Measurements from ENCODE around the gene DDX46. TPM values are rescaled to one million over a fixed set of nuclear protein-coding genes. Genes with fewer than 3 reads are reported as not detected.
"Not testable (repeated sequence)": the region's sequence is repeated elsewhere in the genome, so short reads cannot be mapped to it uniquely, and the experiment has no call there.

DDX46 gene
- total RNA-seq, 1 experiment from 2014 or later: 28.0 TPM

DNA sequence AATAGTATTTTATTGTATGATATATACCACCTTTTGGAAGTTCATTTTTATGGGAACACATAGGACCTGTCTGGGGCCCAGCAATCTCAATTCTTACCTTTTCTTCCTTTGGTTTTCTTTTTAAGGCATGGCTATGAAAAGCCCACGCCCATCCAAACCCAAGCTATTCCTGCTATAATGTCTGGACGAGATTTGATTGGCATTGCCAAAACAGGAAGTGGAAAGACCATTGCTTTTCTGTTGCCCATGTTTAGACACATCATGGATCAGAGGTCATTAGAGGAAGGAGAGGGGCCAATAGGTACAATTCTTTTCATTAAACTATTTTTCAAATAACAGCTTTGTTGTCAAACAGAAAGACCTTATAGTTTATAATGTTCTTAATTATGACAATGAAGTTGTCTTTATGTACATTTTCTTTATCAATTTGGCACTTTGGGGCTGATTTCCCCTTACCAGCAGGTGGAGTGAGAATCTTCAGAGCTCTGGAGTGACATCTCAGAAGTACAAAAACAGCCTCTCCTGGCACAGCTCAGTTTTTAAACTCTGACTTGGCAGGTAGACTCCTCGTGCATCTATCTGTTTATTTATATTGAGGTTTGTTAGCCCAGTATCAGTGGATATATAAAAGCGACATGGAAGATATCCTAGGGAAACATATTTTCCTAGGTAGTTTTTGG is 25.8 kb downstream of the DDX46 start:
- DNase-seq (ENCODE audit: low read depth): no peak

DNA sequence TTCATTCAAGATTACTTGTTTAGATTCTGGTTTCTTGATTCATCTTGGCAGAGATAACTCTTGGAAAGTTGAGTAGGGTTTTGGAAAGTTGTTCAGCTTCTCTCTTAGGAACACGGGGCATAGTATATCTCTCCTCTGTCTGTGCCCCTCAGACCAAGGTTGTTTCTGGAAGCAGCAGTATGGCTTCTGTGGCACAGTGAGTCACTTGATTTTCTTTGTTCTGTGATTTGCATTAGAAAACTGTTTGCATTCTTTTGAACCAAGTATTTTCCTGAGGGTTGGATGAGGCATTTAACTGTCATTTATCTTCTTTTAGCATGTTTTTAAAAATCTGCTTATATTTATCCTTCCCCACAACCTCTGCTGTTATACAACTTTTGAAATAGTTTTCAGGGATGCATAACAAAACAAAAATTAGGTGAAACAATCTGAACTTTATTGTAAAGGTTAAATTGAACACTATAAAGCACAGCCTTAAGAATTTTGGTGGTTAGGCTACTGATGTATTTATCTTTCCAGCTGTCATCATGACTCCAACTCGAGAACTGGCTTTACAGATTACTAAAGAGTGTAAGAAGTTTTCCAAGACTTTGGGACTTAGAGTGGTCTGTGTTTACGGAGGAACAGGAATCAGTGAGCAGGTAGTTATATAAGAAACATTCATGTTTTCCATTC is 26.5 kb downstream of the DDX46 start:
- peak; percentile 9 for DNase-seq (ENCODE audit: low read depth)

GRCh38 chr5:134787692-134788091 is 29.1 kb downstream of the DDX46 start:
- no peak for DNase-seq (ENCODE audit: low read depth)

GRCh38 chr5:134791580-134791979 is 33.0 kb downstream of the DDX46 start:
- DNase-seq (ENCODE audit: low read depth): no peak

GRCh38 chr5:134792286-134792685 is 33.7 kb downstream of the DDX46 start:
- no peak for DNase-seq (ENCODE audit: low read depth)

DNA sequence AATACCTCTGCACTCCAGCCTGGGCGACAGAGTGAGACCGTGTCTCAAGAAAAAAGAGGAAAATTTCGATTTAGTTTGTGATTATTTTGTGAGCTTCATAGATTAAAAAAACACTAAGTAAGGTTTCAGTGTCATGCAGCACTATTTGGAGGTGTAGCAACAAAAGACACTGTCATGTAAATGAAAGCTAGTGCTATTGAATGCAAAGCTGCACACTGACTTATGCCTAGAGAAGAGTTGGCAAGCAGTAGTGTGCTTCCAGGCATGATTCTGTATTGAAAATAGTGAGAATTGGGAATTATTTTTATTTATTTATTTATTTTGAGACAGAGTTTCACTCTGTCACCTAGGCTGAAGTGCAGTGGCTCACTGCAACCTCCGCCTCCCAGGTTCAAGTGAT is 34.5 kb downstream of the DDX46 start:
- DNase-seq (ENCODE audit: low read depth): no peak

DNA sequence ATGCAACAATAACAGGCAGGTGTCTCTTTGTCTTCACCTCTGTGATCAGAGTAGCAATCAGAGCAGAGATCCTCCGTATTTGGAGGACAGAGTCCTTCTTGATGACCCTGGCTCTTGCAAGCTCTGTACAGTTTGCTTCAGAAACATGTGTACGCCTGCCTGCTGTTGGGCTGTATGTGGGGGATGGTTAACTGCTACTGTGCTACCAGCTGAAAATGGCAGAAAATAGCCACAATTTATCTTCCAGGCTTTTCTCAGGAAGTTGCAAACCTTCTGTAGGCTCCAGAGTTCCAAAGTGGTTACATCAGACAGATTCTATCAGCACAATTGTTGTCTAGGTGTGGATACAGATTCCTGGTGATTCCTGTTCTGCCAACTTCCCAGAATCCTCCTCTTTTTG is 35.5 kb downstream of the DDX46 start:
- no peak for DNase-seq (ENCODE audit: low read depth)

DNA sequence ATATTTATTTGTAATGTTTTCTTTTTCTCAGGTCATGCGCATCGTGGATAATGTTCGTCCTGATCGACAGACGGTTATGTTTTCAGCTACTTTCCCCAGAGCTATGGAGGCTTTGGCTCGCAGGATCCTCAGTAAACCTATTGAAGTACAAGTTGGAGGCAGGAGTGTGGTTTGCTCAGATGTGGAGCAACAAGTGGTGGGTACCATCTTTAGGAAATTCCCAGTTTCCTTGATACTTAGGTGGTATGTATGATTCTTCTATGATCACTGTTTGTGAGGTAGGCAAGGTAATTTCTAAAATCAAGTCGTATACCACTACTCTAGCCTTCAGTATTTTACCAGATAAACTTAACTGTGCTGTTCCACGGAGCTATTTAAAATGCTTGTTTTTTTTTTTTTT is 36.2 kb downstream of the DDX46 start:
- no peak for DNase-seq (ENCODE audit: low read depth)

- DNase-seq (ENCODE audit: low read depth): no peak
Measured at GRCh38 chr5:134798468-134798867, 39.9 kb downstream of the DDX46 start.

DNA sequence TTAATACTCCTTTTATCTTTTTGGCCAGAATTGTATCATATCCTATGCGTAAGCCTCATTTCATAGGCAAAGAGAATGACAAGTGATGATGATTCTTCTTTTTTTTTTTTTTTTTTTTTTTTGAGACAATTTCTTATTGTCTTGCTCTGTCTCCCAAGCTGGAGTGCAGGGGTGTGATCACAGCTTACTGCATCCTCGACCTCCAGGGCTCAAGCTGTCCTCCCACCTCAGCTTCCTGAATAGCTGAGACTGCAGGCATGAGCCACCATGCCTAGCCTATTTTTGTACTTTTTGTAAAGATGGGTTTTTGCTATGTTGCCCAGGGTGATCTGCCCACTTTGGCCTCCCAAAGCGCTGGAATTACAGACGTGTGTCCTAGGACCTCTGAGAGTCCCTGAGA is 45.2 kb downstream of the DDX46 start:
- no peak for DNase-seq (ENCODE audit: low read depth)

GRCh38 chr5:134813407-134813806 is 54.8 kb downstream of the DDX46 start:
- DNase-seq (ENCODE audit: low read depth): no peak

DNA sequence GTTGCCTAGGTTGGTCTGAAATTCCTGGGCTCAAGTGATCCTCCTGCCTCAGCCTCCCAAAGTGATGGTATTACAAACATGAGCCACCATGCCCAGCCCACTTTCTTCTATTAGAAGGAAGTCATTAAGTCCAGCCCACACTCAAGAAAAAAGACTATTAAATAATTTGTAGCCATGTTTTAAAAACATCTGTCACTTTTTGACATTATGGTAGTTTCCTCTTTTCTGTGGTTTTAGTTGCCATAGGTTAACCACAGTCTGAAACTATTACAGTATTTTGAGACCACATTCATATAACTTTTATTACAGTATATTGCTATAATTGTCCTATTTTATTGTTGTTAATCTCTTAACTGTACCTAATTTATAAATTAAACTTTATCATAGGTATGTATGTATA is 55.2 kb downstream of the DDX46 start:
- no peak for DNase-seq (ENCODE audit: low read depth)

DNA sequence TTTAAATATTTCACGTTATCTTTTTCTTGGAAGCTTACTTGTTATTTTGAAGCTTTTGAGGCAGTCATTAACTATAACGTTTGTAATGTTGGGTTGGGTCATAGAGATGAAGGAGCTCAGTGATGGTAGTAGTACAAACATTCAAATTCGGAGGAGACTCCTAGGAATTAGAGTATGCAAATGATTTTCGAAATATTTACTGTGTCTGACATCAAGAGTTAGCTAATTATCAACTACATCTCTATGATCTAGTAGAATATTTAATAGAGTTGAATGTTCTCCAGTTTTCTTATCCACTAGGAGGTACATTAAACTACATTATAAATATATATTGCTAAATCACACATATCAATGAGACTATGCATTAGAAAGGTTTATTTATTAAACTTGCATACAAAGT is 58.4 kb downstream of the DDX46 start:
- no peak for DNase-seq (ENCODE audit: low read depth)

DNA sequence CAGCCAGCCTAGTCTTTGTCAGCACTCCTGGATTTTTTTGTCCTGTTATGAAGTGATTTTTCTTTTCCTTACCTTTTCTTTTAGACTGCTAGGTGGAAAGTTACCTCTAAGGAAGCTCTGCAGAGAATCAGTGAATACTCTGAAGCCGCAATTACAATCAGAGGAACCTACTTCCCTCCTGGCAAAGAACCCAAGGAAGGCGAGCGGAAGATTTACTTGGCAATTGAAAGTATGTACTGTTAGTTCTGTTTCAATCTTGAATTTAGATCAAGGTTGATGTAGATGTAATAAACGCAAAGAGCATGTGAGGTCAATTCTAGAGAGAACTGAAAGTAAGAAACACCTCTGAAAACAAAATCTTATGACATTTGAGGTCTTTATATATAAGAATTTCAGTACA is 60.2 kb downstream of the DDX46 start:
- DNase-seq (ENCODE audit: low read depth): no peak

DNA sequence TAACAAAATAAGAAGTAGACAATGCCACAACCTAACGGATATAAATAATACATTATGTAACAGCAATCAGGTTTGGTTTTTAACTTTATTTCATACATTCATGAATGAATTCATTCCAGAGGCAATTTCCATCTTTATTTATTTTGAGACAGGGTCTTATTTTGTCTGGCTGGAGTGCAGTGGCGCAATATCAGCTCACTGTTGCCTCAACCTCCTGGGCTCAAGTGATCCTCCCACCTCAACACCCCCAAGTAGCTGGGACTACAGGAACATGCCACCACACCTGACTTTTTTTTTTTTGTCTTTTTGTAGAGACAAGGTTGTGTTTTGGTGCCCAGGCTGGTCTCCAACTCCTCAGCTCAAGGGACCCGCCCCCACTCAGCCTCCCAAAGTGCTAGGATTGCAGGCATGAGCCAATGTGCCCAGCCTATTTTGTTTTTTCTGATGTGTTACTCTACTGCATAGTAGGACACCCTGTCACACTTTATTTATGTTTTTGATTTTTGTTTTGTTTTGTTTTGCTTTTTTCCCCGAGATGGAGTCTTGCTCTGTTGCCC is 60.9 kb downstream of the DDX46 start:
- DNase-seq (ENCODE audit: low read depth): no peak

- no peak for DNase-seq (ENCODE audit: low read depth)
Measured at GRCh38 chr5:134821841-134822240, 63.3 kb downstream of the DDX46 start.

DNA sequence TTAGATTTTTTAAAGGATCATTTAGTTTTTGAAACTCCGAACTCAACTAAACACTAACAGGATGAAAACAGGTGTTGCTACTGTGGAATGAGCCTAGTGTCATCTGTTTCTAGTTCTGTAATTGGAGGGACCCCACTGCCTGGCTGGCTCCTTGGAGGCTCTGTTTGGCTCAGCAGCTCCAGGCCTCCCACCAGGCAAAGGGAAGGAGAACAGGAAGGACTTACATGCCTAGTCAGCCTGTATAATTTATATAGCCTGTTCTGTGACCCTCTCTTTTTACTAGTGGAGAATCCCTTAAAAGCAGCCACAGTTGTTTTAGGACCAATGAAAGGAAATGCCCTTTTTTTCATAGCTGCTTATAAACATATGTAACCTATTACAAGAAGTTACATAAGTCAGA is 66.1 kb downstream of the DDX46 start:
- DNase-seq (ENCODE audit: low read depth): no peak

DNA sequence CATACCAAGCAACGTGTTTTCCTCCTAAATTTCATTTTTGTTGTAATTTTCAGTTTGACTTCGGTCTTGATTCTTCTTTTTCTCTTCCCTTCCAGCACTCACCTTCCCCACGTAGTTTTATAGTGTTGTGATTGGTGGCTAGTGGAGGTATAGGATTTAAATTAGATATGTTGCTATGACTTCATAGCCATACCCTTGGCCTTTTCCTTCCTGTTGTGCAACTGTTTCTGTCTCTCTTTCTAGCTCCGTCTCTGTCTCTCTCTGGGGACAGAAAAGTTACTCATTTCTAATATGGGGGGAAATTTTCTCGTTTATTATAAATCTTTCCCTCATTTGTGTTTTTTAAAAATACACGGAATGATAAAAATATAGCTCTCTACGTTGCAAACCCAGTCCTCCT is 66.6 kb downstream of the DDX46 start:
- DNase-seq (ENCODE audit: low read depth): no peak

DNA sequence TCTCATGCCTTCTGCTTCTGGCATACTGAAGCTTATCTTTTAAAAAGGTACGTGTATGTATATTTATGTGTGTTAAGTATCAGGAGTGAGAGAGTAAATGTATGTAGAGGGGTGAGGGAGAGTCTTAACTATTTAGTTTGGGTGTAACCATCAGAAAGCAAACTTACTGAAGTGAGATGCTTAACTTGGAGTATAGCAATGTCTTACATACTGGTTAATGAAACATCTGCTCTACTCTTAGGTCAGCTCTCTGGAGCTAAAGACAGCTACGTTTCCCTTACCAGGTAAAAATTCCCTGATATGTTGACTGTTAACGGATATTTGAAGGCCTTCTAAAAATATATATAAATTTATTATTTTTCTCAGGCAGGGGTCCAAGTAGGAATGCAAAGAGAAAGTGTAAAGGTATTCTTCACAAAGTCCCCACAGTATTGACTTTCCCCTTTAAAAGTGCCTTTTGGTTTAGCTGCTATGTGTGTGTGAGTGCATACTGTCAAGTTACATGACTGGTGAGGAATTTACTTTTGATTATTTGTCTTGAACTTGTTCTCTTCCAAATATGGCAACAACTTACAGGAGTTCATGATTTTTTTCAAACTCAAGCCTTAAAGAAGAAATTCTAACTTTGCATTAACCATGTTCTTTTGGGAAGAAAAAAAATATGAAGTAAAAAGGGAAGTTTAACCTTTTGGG is 74.9 kb downstream of the DDX46 start:
- no peak for DNase-seq (ENCODE audit: low read depth)

- DNase-seq (ENCODE audit: low read depth): no peak
Measured at GRCh38 chr5:134835623-134836022, 77.0 kb downstream of the DDX46 start.

- no peak for DNase-seq (ENCODE audit: low read depth)
Measured at GRCh38 chr5:134837530-134838181, 79.1 kb downstream of the DDX46 start.

DNA sequence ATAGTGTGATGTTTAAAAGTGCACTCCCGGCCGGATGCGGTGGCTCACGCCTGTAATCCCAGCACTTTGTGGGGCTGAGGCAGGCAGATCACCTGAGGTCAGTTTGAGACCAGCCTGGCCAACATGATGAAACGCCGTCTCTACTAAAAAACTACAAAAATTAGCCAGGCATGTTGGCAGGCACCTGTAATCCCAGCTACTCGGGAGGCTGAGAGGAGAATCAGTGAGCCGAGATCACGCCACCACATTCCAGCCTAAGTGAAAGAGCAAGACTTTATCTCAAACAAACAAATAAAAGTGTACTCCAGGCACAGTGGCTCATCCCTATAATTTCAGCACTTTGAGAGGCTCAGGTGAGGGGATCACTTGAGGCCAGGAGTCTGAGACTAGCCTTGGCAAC is 79.8 kb downstream of the DDX46 start:
- DNase-seq (ENCODE audit: low read depth): not testable (repeated sequence)

Data from RPMI7951 (cell line).